HG02852 (cell line): Measurements from ENCODE around the gene MYOM1.
A peak's percentile ranks its signal among the peaks of the same experiment; 100 is the strongest.
"Not testable (repeated sequence)": the region's sequence is repeated elsewhere in the genome, so short reads cannot be mapped to it uniquely, and the experiment has no call there.

Experiments
- ATAC-seq: cut with Tn5 transposase; IDR thresholded peaks from one replicate; pipeline ENCODE4 v1.9.1; 2021; ENCODE audit warnings: mild to moderate bottlenecking, moderate library complexity; ENCODE audit not compliant: unreplicated experiment

Gene MYOM1

GRCh38 chr18:3061581-3062312 is 158.0 kb downstream of the MYOM1 start:
- ATAC-seq, result no peak

GRCh38 chr18:3060667-3061580 is 158.8 kb downstream of the MYOM1 start:
- no peak for ATAC-seq

- no peak for ATAC-seq
These were observed 160.5 kb downstream of the MYOM1 start for GRCh38 chr18:3059272-3059671.

- ATAC-seq, result no peak
These were observed 161.2 kb downstream of the MYOM1 start for GRCh38 chr18:3058328-3059191.

- no peak for ATAC-seq
These were observed 162.2 kb downstream of the MYOM1 start for GRCh38 chr18:3057526-3057925.

- no peak for ATAC-seq
These were observed 163.5 kb downstream of the MYOM1 start for GRCh38 chr18:3056311-3056710.

GRCh38 chr18:3055816-3056215 is 164.0 kb downstream of the MYOM1 start:
- ATAC-seq, result no peak

GRCh38 chr18:3055186-3055728 is 164.5 kb downstream of the MYOM1 start:
- no peak for ATAC-seq

GRCh38 chr18:3054780-3055179 is 165.0 kb downstream of the MYOM1 start:
- ATAC-seq, result no peak

- ATAC-seq, result no peak
These were observed 165.6 kb downstream of the MYOM1 start for GRCh38 chr18:3054214-3054613.

- ATAC-seq, result no peak
These were observed 166.7 kb downstream of the MYOM1 start for GRCh38 chr18:3053081-3053480.

- no peak for ATAC-seq
These were observed 167.4 kb downstream of the MYOM1 start for GRCh38 chr18:3052411-3052758.

GRCh38 chr18:3051718-3052410 is 167.9 kb downstream of the MYOM1 start:
- no peak for ATAC-seq

- ATAC-seq, result not testable (repeated sequence)
These were observed 169.8 kb downstream of the MYOM1 start for GRCh38 chr18:3049897-3050454.

GRCh38 chr18:3048820-3049349 is 170.9 kb downstream of the MYOM1 start:
- ATAC-seq, result no peak

GRCh38 chr18:3048121-3048520 is 171.6 kb downstream of the MYOM1 start:
- ATAC-seq, result no peak

GRCh38 chr18:3046216-3046808 is 173.5 kb downstream of the MYOM1 start:
- ATAC-seq, result peak; percentile 73

- ATAC-seq, result no peak
These were observed 174.7 kb downstream of the MYOM1 start for GRCh38 chr18:3044931-3045698.

GRCh38 chr18:3042379-3042778 is 177.4 kb downstream of the MYOM1 start:
- no peak for ATAC-seq
